KBM-7 (cell line): ENCODE measurements around the gene SALL3.

Experiments used
- DNase-seq: peaks from one replicate; pipeline ENCODE4 v3.0.0-alpha.2; 2015
- in situ Hi-C: fragments of 300-500 bp; cut with MboI; formaldehyde crosslinking; loops from 2 replicates; pipeline ENCODE4 v1.14.3; 2020; ENCODE audit warnings: low sequenced_read_pairs, low pct_unique_long_range_greater_than_20kb, mixed read lengths

SALL3 gene

DNA sequence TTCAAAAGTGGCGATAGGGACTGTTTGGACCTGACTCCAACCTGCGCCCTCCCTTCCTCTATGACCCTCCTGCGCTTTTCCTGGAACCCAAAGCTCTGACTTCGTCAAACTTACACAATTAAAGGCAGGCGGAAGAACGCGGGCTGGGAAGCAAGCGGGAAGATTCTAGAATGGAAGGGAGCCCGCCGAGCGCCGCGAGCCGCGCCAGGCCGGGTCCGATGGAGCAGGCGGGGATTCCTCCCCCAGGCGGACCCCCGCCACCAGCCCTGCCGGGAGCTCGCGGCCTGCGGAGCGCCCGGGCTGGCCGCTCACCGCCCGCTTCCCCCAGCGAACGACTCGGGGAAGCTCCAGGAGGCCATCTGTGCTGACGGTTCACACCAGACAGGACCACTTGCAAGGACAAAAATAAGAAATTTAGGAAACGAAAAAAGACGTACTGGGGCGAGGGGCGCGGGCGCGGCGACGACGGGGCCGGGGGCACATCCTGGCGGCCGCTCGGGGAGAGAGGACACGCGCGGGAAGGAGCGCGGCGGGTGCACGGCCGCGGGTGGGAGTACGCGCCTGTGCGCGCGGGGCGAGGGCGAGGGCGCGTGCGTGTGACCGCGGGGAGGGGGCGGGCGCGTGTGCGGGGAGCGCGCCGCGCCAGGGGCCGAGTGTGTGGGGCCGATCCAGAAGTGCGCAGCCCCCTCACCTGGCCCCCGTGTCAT lies 1.1 kb upstream of the SALL3 start:
- no peak for DNase-seq
- in situ Hi-C loops: no loop called here

GRCh38 chr18:78979056-78979729 lies 425 bp upstream of the SALL3 start:
- in situ Hi-C loops: no loop called here
- no peak for DNase-seq

DNA sequence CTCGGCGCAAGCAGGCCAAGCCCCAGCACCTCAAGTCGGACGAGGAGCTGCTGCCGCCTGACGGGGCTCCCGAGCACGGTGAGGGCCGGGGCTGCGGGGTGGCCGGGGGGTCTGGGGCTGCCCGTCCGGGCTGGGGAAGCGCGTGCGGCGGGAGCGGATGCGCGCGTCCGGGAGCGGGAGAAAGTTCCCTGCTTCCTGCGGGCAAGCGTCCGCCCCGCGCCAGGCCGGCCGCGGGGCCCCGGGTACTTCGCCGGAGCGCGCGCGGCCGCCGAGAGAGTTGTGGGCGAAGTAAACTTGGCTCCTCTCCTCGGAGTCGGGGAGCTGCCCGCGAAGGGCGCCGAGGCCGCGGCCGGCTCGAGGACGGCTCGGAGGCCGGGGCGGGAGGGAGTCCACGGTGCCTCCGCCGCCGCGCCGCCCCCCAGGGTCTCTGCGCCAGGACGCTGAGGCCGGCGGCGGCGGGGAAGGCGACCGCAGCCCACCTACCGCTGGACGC lies 707 bp downstream of the SALL3 start:
- in situ Hi-C loops: no loop called here

GRCh38 chr18:78980777-78981380 lies 1.3 kb downstream of the SALL3 start:
- no peak for DNase-seq
- in situ Hi-C loops: no loop called here

More for the DNA sequence above, 707 bp downstream of the SALL3 start:
- DNase-seq: no peak

GRCh38 chr18:78981394-78981831 lies 1.8 kb downstream of the SALL3 start:
- in situ Hi-C loops: no loop called here

GRCh38 chr18:78981989-78982620 lies 2.5 kb downstream of the SALL3 start:
- no peak for DNase-seq
- in situ Hi-C loops: no loop called here

More at GRCh38 chr18:78981394-78981831, 1.8 kb downstream of the SALL3 start:
- no peak for DNase-seq

DNA sequence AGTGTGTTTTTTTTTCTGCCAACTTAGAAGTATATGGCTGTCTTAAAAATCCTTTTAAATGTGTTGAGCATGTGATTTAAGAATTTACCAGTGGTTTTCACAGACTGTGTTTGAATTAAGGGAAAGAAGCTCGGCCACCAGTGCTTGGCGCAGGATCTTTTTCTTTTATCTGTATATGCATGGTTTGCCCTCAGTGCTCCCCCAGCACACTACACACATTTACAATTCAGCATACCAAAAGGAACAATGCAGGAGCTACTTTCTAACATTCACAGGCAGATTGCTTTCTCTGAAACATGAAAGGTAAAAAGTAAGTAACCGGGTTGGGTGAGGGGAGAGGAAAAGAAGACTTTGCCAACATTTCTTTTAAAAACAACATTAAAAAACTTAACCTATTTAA lies 3.9 kb downstream of the SALL3 start:
- no peak for DNase-seq
- in situ Hi-C loops: no loop called here

DNA sequence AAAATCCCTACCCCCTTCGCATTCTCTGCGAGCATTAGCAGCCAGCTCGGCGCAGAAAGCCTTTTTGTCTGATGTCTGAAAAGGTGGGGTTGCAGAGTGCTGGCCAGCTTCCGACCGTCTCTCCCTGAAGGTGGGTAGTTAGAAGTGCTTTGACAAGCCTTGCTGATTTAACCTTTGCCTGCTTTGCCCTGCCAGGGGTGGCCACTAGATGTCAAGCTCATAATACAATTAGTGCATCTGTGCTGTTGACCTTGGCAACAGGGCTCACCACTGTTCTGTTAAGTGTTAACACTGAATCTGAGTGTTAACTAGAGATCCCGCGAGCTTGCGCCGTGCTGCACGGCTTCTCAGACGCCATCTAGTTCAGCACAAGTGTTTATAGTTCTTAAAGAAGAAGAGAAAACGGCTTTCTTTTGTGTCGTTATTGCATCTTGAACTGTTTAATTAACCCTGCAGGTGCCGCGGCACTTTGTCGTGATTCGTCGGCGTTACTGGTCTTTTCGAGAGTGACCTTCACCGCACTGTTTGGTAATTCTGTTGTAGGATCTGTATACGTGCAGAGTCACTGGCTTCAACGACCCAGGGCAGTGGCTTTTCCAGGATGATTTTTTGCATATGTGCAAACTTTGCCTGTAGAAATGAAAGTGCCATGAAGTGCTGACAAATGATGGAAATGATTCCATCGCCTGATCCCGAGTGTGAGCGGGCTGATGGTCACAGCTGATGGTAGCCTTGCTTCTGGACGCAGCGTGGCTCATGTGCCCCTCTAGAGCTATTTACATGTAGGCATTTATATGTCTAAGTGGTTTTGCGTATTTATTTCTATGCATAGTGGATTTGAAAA lies 5.5 kb downstream of the SALL3 start:
- peak; percentile 28 for DNase-seq
- in situ Hi-C loops: no loop called here

- DNase-seq: peak; percentile 48
- in situ Hi-C loops: no loop called here
These were observed 6.4 kb downstream of the SALL3 start for GRCh38 chr18:78986018-78986481.

DNA sequence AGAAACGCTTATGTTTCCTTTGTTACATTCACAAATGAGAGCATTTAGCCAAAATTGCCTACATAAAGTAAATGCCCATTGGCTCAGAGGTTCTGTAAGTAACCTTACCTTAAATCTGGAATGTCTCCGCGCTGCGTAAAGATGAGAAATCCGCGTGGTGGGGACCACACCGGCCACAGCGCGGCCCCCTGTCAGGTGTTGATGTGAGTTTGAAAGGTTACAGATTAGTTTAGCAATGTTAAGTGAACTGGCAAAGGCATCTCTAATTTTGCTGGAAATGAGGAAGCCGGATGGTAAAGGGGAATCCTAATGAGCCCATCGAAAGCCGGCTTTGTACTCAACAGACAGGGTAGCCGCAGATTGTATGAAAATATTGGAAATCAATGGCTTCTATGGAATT lies 11.8 kb downstream of the SALL3 start:
- in situ Hi-C loops: no loop called here
- DNase-seq: no peak

DNA sequence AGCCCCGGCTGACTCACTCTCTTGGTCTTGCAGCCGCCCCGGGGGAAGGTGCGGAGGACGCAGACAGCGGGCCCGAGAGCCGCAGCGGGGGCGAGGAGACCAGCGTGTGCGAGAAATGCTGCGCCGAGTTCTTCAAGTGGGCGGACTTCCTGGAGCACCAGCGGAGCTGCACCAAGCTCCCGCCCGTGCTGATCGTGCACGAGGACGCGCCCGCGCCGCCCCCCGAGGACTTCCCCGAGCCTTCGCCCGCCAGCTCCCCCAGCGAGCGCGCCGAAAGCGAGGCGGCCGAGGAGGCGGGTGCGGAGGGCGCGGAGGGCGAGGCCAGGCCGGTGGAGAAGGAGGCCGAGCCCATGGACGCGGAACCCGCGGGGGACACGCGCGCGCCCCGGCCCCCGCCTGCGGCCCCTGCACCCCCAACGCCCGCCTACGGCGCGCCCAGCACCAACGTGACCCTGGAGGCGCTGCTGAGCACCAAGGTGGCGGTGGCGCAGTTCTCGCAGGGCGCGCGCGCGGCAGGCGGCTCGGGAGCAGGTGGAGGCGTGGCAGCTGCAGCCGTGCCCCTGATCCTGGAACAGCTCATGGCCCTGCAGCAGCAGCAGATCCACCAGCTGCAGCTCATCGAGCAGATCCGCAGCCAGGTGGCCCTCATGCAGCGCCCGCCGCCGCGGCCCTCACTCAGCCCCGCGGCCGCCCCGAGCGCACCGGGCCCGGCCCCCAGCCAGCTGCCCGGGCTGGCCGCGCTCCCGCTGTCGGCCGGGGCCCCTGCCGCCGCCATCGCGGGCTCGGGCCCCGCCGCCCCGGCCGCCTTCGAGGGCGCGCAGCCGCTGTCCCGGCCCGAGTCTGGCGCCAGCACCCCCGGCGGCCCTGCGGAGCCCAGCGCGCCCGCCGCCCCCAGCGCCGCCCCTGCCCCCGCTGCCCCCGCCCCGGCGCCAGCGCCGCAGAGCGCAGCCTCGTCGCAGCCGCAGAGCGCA lies 12.7 kb downstream of the SALL3 start:
- in situ Hi-C loops: no loop called here
- DNase-seq: no peak

- in situ Hi-C loops: no loop called here
- DNase-seq: no peak
These were observed 13.7 kb downstream of the SALL3 start for GRCh38 chr18:78993014-78993926.

DNA sequence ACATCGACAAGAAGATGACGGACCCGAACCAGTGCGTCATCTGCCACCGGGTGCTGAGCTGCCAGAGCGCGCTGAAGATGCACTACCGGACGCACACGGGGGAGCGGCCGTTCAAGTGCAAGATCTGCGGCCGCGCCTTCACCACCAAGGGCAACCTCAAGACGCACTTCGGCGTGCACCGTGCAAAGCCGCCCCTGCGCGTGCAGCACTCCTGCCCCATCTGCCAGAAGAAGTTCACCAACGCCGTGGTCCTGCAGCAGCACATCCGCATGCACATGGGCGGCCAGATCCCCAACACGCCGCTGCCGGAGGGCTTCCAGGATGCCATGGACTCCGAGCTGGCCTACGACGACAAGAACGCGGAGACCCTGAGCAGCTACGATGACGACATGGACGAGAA lies 14.4 kb downstream of the SALL3 start:
- in situ Hi-C loops: no loop called here
- DNase-seq: no peak

DNA sequence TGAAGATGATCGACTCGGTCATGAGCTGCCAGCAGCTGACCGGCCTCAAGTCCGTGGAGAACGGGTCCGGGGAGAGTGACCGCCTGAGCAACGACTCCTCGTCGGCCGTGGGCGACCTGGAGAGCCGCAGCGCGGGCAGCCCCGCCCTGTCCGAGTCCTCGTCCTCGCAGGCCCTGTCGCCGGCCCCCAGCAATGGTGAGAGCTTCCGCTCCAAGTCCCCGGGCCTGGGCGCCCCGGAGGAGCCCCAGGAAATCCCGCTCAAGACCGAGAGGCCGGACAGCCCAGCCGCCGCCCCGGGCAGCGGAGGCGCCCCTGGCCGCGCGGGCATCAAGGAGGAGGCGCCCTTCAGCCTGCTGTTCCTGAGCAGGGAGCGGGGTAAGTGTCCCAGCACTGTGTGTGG lies 14.9 kb downstream of the SALL3 start:
- in situ Hi-C loops: no loop called here

DNA sequence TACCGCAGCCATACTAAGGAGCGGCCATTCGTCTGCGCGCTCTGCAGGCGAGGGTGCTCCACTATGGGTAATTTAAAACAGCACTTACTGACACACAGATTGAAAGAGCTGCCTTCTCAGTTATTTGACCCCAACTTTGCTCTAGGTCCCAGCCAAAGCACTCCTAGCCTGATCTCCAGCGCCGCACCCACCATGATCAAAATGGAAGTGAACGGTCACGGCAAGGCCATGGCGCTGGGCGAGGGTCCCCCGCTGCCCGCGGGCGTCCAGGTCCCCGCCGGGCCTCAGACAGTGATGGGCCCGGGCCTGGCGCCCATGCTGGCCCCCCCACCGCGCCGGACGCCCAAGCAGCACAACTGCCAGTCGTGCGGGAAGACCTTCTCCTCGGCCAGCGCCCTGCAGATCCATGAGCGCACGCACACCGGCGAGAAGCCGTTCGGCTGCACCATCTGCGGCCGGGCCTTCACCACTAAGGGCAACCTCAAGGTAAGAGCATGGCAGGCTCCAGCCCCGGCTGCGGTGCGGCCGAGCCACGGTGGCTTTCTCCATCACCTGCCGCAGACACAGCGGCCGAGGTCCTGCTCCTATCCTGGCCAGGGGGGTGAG lies 15.5 kb downstream of the SALL3 start:
- DNase-seq: no peak
- in situ Hi-C loops: no loop called here

More for the DNA sequence above, 14.9 kb downstream of the SALL3 start:
- DNase-seq: no peak

- in situ Hi-C loops: no loop called here
- DNase-seq: no peak
These were observed 16.2 kb downstream of the SALL3 start for GRCh38 chr18:78995740-78996395.
